Lung microvascular endothelial cell (primary cell): ENCODE results near the gene TBC1D24. TPM values are rescaled to one million over a fixed set of nuclear protein-coding genes. Genes with fewer than 3 reads are reported as not detected.
"Not testable (repeated sequence)": the region's sequence is repeated elsewhere in the genome, so short reads cannot be mapped to it uniquely, and the experiment has no call there.

Source experiments
- DNase-seq, 2 donors: peaks; one replicate each; pipeline versions ENCODE4 v3.0.0 to v3.0.0-alpha.2; 2010; ENCODE audit warnings: low read depth in 2 of 2
- total RNA-seq: library from RNA; depleted of rRNA; stranded (reverse); fragments of >200 nt; gene quantifications from 2 replicates; pipeline ENCODE4 v1.2.1, GENCODE V29; 2014

TBC1D24 gene
- 5.0 and 6.3 TPM in 2 replicates for total RNA-seq

DNA sequence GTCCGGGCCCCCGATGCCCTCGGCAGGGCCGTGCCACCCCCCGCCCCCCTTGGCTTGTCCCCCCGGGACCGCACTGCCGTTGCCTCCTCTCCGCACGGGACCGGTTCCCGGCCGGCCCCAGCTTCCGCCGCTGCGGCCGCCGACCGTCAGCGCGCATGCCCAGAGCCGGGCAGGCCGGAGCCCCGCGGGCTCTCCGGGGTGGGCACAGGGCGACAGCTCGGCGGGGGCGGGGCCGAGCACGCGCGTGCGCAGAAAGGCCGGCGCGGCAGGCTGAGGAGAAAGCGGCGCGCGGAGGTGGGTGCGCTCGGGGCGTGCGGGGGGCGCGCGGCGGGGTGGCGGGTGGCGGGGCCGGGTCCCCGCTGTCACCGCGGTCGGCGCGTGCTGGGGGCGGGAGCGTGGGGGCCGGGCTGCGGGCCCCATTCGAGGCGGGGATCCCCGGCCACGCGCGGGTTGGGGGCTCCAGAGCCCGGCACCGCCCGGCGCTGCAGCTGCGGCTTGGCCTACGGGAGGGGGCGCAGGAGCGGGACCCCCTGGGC lies at the start of gene TBC1D24:
TBC1D24 (plus strand) TSS at position 251 of the 536 bp plus-strand sequence. CDS start 21,022 bp downstream, outside the sequence.
- peak; percentile 84 to 90 for DNase-seq

DNA sequence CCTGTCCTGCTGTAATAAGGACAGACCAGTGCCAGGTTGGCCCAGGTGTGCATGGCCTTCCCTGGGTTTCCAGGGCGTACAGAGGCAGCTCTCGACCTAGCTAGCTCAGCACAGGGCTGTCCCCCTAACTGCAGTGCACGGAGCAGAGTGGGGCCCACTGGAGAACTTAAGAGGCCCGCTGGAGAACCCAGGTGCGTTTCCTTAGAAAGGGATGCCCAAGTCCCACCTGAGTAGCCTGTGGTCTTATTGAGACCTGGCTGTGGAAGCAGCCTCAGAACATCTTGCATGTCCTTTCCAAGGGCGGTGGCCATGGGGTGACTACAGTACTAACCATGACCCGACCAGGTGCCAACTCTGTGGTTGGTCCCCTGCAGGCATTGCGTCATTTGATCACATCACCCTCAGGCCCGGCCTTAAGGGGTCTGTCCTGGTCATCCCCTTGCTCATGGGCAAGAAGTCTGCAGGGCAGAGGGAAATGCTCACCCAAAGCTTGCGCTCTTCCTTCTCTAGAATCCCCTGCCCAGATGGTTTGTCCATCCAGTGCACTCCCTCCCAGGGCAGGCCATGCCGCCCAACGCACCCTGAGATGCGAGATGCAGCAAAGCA lies 49.0 kb upstream of the TBC1D24 start:
- no peak for DNase-seq

DNA sequence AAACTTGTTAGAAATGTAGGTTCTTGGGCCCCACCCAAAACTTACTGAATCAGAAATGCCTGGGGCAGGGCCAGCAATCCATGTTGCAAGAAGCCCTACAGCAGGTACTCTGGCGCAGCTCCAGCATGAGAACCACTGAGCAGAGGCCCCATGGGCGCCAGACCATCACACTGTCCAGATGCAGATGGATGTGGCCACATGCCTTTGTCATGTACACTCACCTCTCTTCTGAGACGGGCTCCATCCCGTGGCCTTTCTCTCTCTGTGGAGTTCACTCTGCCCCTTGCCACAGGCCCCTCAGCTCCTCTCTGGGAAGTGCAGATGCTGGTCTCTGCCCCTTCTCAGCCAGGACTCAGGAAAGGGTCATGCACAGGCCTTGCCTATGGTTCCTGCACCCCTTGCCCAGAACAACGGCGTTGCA lies 48.0 kb upstream of the TBC1D24 start:
- no peak for DNase-seq

DNA sequence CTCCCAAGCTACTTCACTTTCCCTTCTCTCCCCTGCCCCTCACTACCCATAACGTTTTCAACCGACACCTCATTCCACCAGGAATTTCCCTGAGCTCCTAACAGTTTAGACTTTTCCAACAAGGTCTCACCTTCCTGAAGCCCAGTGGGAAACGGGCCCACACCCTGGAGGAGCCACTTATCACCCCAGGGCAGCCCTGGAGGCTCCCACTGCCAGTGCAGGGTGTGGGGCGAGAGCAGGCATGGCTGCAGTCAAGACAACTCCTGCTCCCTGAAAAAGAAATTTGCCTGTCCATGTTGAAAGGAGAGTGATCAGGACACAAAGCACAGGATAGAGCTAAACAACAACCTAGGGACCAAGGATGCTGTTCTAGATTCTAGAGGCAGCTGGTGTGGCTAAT lies 47.4 kb upstream of the TBC1D24 start:
- DNase-seq = no peak

DNA sequence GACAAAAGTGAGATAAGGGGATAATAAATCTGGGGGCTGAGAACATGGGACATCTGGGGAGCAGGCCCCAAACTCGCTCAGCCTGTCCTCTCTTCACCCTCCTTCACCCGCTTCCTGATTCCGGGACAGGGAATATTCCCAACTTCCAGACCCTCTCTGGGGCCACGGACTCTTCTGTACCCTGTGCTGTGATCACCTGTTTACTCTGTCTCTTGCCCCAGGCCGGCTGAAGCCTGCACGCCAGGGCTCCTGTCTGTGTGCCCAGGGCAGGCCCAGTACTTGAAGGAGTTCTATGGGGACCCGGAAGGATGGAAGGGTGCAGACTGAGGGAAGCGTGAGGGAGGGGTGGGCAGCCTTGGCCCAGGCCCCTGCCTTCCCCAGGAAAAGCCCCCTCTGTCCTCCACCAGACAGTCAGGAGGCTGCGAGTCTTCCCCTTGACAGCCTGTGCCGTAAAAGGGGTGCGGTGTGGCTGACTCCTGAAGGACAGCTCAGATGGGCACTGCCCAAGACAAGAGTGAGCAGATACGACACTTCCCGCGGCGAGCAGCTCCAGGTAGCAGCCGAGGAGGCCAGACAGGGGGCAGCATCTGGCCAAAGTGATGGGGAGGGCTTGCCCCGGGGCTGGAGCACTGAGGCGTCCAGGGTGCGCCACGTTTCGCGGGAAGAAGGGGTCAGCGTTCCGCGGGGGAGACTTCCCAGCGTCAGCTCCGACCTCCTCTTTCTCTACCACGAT lies 46.7 kb upstream of the TBC1D24 start:
- peak; percentile 33 to 37 for DNase-seq

DNA sequence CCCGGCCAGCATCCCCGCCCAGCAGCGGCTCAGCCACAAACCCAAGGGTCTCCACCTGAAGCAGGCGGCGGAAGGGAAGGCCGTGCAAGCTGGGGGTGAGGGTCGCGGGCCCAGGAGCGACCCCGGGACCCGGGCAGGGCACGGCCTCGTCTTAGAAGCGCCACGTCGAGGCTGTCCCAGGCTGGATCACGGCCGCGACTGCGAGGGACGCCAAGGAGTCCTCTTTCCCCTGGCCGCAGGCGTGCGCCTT lies 46.2 kb upstream of the TBC1D24 start:
- DNase-seq = no peak

DNA sequence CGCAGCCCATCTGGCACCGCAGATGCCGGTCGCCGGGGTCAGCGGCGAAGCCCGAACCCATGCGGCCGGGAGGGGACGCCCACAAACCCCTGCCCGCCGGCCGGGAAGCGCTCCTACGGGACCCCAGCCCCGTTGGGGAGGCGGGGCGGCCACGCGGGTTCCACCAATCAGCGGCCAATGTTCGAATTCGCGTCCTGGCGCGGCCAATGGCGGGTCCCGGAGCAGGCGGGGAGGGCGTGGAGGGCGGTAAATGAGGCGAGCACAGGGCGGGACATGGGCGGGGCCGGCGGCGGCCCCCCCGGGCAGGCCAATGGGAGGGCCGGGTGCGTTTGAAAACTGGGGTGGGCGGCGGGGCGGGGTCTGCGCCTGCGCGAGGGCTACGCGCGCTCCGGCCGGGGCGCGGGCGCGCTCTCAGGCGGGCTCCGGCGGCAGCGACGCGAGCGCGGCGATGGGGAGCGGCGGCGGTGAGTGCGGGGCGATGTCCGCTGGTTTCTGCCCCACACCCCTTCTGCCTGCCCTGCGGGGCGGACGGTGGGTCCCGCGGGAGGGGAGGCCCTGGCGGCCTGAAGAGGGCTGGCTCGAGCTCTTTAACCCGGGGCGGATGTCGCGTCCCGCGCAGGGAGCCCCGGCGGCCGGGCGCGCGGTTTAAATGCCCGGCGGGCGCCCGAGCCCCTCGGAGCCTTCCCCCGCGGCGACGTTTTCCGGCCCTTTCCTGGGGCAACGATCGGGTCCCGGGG lies 45.7 kb upstream of the TBC1D24 start, which contains the start of gene CCNF:
CCNF (plus strand) TSS at position 414 of the 737 bp plus-strand sequence; CDS start at position 449, 35 bp downstream.
- DNase-seq = peak; percentile 95 to 97

DNA sequence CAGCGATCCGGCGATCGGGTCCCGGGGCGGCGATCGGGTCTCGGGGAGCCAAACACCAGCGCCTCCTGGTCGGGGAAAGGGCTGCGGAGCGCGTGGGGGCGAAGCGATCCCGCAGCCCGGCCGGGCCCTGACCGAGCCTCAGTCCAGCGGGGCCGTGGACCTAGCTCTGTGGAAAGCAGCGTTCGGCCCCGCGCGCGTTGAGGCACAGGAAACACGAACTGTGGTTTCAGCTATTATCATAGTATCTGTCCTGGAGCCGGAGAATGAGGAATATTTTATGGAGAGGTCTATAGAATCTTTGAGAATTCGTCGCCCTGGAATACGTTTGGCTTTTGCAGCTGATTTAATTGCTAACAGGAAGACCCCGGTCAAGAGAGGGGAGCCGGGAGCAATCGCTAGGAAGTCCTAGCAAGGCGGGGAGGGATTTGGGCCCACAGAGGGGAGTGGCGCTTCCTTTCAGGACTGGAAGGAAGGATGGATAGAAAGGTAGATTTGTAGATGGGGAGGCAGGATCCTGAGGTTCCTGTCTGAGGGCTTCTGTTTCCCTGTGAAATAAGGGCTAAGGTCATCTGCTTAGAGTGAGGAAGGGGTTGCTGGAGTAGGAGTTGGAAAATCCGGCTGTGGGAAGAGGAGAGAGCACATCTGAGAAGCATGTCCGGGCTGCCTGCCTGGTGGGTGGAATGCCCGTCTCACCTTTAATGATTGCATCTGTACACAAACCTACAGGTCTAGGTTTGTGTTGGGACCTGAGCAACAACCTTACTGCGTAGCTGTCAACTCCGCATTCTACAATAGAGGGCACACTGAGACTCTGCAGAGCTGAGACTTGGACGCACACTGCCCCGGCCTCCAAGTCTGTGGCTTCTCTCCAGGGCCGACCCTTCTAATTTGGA lies 44.9 kb upstream of the TBC1D24 start:
- peak; percentile 24 to 46 for DNase-seq

DNA sequence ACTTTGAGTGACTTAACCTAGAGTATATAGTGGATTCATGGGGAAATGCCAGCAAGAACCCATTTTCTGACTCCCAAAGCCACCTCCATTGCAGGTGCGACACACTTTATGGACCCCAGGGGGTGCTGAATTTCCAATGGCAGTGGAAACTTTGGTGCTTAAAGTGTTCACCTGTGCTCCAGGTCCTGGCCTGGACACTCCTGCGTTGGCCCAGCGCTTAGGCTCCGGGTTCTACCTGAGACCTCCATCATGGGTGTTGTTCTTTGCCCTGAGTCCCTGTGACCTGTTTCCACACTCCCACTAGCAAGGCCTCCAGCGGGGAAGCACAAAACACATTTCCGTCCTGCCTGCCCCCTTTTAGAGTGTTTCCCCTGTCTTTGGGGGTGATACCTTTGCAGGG lies 42.6 kb upstream of the TBC1D24 start:
- peak in 1 of 2 donors; percentile 28 for DNase-seq

DNA sequence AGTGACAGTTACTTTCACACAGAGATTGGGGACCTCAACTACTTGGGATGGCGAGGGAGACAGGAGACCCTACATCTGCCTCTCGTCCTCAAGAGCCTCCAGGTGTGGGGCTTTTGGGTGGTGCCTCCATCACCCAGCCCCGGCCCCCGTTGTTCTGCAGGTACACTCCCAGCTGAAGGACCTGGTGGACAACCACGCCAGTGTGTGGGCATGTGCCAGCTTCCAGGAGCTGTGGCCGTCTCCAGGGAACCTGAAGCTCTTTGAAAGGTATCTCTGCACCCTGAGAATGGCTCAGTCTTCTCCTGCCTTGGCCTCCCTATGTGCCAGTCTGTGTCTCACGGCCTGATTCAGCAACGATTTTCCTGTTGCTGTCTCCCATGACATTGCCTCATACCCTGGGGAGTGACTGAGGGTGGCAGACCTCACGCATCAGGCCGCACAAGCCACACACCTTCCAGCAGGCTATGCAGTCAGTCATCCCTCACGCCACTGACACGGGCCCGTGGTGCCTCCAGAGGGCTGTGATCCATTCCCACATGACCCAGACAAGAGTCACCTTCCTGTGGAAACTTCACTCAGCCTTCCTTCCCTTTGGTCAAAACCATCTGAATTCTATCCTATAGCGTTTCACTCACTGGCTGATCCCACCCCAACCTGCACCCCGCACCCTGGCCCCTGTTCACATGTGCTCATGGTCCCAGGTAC lies 42.0 kb upstream of the TBC1D24 start:
- peak; percentile 71 to 73 for DNase-seq

DNA sequence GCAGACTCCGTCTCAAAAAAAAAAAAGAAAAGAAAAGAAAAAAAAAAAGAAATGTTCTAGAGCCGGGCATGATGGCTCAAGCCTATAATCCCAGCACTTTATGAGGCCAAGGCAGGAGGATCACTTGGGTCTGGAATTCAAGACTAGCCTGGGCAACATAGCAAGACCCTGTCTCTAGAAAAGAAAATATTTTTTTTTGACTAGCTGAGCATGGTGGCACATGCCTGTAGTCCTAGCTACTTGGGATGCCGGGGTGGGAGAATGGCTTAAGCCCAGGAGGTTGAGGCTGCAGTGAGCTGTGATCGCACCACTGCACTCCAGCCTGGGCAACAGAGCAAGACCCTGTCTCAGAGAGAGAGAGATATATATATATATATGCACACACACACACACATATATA lies 39.7 kb upstream of the TBC1D24 start:
- not testable (repeated sequence) for DNase-seq

DNA sequence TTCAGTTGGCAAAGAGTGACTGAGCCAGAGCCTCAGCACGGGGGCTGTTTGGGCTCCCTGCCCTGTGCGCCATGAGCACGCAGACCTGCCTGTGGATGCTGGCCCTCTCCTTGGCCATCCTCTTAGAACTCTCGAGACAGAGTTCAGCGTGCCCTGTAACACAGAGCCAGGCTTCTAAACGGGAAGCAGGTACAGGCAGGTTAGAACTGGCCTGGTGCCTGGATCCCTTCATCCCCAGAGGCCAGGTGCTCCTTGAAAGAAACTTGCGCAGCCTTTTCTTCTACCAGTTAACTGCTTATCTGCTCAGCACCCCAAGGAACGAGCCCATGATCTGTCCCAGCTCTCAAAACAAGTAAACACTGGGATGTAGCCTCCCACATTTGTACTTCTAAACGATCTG lies 38.8 kb upstream of the TBC1D24 start:
- DNase-seq = no peak

DNA sequence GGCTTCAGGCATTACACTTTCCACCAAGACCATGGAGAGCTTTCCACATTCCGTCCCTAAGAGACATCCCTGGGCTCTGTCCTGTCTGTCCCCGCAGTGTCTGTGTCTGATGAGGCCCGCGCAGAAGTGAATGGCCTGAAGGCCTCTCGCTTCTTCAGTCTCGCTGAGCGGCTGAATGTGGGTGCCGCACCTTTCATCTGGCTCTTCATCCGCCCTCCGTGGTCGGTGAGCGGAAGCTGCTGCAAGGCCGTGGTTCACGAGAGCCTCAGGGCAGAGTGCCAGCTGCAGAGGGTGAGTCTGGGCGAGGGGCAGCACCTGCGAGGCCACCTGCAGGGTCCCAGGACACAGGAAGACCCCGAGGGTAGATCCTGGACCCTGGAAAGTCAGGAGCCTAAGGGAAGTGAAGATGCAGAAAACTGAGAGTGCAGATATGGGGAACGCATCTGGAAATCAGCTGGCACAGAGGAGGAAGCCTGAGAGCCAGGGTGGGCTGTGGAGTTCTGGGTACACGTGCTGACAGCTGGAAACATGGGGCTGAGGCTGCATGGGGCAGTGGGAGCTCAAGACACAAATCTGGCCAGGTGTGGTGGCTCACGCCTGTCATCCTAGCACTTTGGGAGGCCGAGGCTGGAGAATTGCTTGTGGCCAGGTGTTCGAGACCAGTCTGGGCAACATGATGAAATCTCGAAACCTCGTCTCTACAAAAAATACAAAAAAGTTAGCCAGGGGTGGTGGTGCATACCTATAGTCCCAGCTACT lies 37.7 kb upstream of the TBC1D24 start:
- no peak for DNase-seq

DNA sequence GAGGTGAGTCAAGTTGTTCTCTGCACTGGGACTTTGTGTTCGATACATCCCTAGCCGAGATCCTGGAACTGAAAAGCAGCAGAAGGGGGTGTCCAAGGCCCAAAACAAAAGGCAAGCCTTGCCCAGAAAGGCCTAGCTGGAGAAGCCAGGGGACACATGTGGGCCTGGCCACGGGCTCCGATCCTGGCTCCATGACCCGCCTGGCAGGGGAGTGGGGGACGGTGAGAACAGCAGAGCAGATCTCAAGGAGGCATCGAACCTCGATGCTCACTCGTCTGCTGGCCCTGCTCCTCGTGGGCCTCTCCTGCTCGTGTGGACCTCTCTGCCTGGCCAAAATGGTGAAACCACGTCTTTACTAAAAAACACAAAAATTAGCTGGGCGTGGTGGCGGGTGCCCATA lies 36.8 kb upstream of the TBC1D24 start:
- no peak for DNase-seq

DNA sequence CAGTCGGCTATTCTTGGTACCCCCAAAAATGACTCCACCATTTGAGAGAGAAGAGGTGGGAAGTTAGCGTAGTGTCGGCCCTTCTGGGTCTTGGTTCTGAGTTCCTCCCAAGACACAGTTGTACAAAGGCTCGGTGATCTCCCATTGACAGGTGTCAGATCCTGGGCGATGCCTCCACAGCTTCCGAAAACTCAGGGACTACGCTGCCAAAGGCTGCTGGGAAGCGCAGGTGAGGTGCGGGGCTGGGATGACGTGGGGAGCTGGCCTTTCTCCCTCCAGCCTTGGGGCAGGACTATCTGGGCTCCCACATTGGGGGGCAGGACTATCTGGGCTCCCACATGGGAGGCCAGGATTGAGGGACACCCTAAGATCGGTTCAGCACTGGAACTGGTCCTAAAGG lies 35.3 kb upstream of the TBC1D24 start:
- no peak for DNase-seq

DNA sequence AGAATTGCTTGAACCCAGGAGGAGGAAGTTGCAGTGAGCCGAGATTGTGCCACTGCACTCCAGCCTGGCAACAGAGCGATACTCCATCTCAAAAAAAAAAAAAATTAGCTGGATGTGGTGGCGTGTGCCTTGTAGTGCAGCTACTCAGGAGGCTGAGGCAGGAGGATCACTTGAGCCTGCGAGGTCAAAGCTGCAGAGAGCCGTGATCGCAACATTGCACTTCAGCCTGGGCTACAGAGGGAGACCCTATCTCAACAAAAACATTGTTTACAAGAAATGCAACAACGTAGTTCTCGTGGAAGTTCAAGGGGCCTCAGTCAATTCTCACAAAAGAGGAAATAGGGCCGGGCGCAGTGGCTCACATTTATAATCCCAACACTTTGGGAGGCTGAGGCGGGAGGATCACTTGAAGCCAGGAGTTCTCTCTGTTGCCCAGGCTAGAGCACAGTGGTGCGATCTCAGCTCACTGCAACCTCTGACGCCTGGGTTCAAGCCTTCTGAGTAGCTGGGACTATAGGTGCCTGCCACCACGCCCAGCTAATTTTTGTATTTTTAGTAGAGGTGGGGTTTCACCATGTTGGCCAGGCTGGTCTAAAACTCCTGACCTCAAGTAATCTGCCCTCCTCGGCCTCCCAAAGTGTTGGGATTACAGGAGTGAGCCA lies 33.7 kb upstream of the TBC1D24 start:
- DNase-seq = not testable (repeated sequence)

DNA sequence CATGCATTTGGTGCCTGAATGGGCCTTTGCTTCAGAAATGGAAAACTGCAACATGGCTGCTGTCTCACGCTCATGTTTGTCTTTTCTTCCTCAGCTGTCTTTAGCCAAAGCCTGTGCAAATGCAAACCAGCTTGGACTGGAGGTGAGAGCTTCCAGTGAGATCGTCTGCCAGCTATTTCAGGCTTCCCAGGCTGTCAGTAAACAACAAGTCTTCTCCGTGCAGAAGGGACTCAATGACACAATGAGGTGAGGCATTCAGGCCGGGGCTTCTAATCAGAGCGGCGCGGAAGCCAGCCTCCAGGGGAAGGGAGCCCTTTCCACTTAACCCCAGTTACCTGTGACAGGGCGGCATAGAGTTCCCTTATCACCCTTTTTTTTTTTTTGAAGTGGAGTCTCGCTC lies 31.4 kb upstream of the TBC1D24 start:
- no peak for DNase-seq

DNA sequence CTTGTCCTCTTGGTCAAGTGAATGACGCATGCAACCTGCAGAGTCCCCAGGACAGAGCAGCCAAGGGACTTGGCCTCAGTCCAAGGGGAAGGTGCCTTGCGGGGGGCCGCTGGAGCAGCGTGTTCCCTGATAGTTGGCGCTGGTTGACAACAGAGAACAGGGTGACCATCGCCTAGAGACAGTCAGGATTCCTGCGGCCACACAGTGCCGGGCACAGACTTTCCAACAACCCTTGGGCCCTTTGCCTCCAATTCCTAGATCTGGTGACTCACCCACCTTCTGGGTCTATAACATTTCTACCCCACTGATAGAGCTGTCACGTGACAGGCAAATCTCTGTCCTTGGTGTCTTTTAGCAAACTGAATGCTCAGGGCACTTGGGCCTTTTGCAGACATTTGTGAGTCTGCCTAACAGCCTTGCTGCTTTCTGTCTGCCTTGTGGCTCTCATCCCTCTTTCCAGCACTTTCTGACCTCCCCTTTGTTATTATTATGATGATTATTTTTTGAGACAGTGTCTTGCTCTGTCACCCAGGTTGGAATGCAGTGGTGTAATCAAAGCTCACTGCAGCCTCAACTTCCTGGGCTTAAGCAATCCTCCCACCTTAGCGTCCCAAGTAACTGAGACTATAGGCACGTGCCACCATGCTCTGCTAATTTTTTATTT lies 26.9 kb upstream of the TBC1D24 start:
- no peak for DNase-seq

DNA sequence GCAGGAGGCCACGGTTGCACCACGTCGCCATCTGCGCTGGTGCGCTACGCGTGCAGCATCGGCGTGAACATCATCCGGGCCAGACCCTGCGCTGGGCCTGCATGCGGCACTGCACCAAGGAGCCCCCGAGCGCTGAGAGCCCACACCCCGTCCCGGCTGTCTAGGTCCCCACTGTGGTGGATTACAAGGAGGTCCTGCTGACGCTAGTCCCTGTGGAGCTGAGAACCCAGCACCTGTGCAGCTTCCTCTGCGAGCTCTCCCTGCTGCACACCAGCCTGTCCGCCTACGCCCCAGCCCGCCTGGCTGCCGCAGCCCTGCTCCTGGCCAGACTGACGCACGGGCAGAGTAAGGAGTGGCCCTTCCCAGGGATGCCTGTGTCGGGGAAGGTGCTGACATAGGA lies 25.8 kb upstream of the TBC1D24 start:
- no peak for DNase-seq
